GM18517 (cell line): Measurements from ENCODE around the gene ANTXR2.
"Not testable (repeated sequence)": the region's sequence is repeated elsewhere in the genome, so short reads cannot be mapped to it uniquely, and the experiment has no call there.

Source experiments
- ATAC-seq: cut with Tn5 transposase; IDR thresholded peaks from one replicate; pipeline ENCODE4 v1.9.1; 2021; ENCODE audit warnings: mild to moderate bottlenecking, moderate library complexity; ENCODE audit not compliant: unreplicated experiment

Gene ANTXR2

GRCh38 chr4:79922011-79922410, 151.0 kb downstream of the ANTXR2 start:
- ATAC-seq = no peak

- no peak for ATAC-seq
These were observed 152.7 kb downstream of the ANTXR2 start for GRCh38 chr4:79920163-79920853.

GRCh38 chr4:79918292-79918691, 154.7 kb downstream of the ANTXR2 start:
- ATAC-seq = no peak

GRCh38 chr4:79917246-79917645, 155.8 kb downstream of the ANTXR2 start:
- ATAC-seq = peak; percentile 85

- no peak for ATAC-seq
These were observed 157.8 kb downstream of the ANTXR2 start for GRCh38 chr4:79915246-79915645.

- ATAC-seq = no peak
These were observed 159.4 kb downstream of the ANTXR2 start for GRCh38 chr4:79913581-79913980.

GRCh38 chr4:79907001-79907400, 166.0 kb downstream of the ANTXR2 start:
- ATAC-seq = no peak

GRCh38 chr4:79906303-79906702, 166.7 kb downstream of the ANTXR2 start:
- no peak for ATAC-seq

GRCh38 chr4:79905212-79905611, 167.8 kb downstream of the ANTXR2 start:
- no peak for ATAC-seq

- ATAC-seq = no peak
These were observed 168.7 kb downstream of the ANTXR2 start for GRCh38 chr4:79904331-79904730.

- no peak for ATAC-seq
These were observed 172.8 kb downstream of the ANTXR2 start for GRCh38 chr4:79900182-79900581.

- no peak for ATAC-seq
These were observed 173.5 kb downstream of the ANTXR2 start for GRCh38 chr4:79899481-79899880.

- ATAC-seq = no peak
These were observed 175.0 kb downstream of the ANTXR2 start for GRCh38 chr4:79898055-79898454.

- no peak for ATAC-seq
These were observed 175.9 kb downstream of the ANTXR2 start for GRCh38 chr4:79897174-79897573.

- ATAC-seq = no peak
These were observed 179.6 kb downstream of the ANTXR2 start for GRCh38 chr4:79893456-79893855.

GRCh38 chr4:79889026-79889425, 184.0 kb downstream of the ANTXR2 start:
- not testable (repeated sequence) for ATAC-seq

- no peak for ATAC-seq
These were observed 186.5 kb downstream of the ANTXR2 start for GRCh38 chr4:79886557-79886956.

GRCh38 chr4:79886021-79886420, 187.0 kb downstream of the ANTXR2 start:
- no peak for ATAC-seq

GRCh38 chr4:79883290-79883689, 189.7 kb downstream of the ANTXR2 start:
- no peak for ATAC-seq

GRCh38 chr4:79882806-79883205, 190.2 kb downstream of the ANTXR2 start:
- no peak for ATAC-seq

GRCh38 chr4:79881407-79881806, 191.6 kb downstream of the ANTXR2 start:
- ATAC-seq = no peak

- no peak for ATAC-seq
These were observed 195.5 kb downstream of the ANTXR2 start for GRCh38 chr4:79877511-79877910.

- ATAC-seq = no peak
These were observed 197.6 kb downstream of the ANTXR2 start for GRCh38 chr4:79875344-79875899.
